SHP77 (cell line): ENCODE data around the gene ZXDC.
A peak's percentile ranks its signal among the peaks of the same experiment; 100 is the strongest.

Experiments used
- DNase-seq, 2 experiments: peaks; one replicate each; lab custom pipeline; 2025; lab: John Stamatoyannopoulos, UW

ZXDC gene

DNA sequence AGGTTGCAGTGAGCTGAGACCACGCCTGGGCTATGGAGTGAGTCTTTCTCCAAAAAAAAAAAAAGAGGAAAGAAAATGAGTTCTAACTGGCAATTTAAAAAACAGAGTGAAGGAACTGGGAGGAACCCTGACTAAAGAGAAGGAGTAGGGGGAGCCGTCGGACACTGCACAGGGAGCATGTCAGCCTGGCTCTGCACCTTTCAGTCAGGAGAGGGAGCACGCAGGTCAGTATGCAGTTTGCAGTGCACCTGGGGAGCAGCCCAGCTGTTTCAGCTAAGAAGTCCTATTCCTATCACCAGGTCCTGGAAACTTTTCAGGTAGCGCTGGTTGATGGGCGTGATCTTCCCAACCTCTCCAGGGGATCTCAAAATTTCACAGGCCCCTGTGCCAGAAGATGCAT, 14.9 kb upstream of the ZXDC start:
- peak; percentile 20 for DNase-seq

GRCh38 chr3:126488886-126489569, 13.3 kb upstream of the ZXDC start:
- no peak for DNase-seq

DNA sequence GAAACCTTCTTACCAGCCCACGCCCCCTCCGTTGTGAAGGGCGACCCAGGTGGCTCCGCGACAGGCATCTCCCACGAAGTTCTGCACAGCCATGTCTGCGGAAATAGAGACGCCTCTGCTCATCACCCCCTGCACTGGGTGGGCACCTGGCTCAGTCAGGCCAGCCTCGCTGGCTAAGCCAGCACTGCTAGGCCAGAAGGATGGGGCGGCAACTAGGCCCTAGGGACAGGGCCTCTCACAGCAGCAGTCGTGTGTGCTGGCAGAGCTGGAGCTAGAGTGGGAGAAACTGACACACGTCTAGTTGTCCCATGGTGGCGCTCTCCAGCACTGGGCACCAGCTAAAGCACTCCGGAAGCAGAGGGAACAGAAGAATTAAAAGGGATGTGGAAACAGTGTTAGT, 12.5 kb upstream of the ZXDC start:
- DNase-seq, result no peak

- peak; percentile 25 to 28 for DNase-seq
Measured at GRCh38 chr3:126487151-126487771, 11.6 kb upstream of the ZXDC start.

- DNase-seq, result peak in 1 of 2 experiments; percentile 38
Measured at GRCh38 chr3:126486360-126486847, 10.7 kb upstream of the ZXDC start.

DNA sequence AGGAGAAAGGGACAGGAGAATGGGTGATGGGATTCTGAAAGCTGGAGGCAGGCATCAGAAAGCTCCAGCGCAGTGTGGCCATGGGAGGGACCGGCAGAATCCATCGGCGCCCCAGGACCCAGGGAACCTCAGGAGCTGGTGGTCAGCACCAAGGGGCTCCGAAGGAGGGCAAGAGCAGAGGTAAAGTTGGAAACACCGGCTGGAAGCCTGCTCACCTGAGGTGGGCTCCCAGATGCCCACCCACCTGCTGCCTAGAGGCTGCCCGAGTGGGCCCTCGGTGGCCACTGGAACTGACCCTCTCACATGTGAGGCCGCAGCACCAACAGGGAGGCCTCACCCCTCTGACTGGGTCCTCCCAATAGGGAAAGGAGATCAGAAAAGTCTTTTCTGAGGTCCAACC, 10.3 kb upstream of the ZXDC start:
- DNase-seq, result no peak

DNA sequence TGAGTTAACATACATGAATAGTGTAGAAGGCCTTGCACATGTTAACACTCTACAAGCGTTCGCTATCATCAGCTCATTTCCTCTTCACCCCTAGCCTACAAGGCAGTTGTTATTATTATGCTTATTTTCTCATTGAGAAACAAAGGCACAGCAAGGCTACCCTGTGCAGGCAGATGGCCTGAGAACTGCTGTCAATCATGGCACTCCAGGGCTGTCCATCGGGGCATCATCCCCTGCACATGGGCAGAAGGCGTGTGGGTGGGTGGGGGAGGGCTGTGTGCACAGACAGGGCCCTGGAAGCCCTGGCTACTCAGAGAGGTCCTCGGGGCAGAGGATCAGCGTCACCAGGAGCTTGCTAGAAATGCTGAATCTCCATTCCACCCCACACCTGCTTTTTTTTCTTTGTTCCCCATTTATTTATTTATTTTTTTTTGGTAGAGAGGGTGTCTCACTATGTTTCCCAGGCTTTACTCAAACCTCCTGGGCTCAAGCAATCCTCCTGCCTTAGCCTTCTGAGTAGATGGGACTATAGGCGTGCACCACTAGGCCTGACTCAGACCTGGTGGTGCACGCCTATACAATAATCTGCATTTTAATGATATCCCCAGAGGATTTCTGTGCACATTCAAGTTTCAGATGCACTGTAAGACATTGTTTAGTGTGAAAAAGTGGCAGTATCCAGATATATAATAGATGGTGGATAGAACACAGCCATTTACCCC, 9.6 kb upstream of the ZXDC start:
- no peak for DNase-seq

- DNase-seq, result no peak
Measured at GRCh38 chr3:126484662-126485061, 9.0 kb upstream of the ZXDC start.

DNA sequence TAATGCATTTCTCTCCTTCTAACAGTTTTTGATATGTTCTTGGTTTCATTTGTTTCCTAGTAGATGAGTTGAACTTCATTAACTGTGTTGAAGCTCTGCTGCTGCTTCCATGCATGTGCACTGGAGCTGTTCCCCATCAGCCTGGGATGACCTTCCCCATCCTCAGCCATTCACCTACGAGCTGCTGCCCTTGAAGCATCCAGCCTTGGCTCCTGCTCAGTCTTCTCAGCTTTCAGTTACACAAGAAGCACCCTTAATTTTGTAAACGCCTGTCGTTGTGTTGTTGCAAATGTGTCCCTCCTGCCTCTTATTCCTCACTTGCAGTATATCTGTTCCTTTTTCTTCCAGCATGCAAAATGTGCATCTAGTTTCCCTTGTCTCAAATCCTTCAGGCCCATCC, 8.5 kb upstream of the ZXDC start:
- no peak for DNase-seq

- no peak for DNase-seq
Measured at GRCh38 chr3:126483321-126483761, 7.7 kb upstream of the ZXDC start.

GRCh38 chr3:126482503-126483255, 7.0 kb upstream of the ZXDC start:
- DNase-seq, result no peak

GRCh38 chr3:126481808-126482502, 6.3 kb upstream of the ZXDC start:
- peak; percentile 30 to 64 for DNase-seq

- no peak for DNase-seq
Measured at GRCh38 chr3:126480861-126481260, 5.2 kb upstream of the ZXDC start.

DNA sequence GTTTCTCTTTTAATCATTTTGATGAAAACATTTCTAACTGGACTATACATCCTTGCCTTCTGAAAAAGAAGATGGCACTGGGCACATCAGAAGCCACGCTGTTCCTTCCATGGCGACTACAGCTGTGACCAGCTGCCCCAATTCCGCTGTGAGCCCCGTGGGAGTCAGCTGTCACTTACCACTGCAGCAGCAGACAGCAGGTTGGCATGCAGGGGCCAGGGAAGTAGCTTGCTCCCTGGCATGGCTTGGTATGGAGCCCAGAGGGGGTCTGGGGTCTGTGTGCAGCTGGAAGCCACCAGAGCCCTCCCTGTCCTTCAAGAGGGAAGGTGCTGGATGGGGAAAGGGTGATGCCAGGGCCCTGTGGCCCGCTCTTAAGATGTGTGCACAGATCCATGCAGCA, 4.5 kb upstream of the ZXDC start:
- no peak for DNase-seq

DNA sequence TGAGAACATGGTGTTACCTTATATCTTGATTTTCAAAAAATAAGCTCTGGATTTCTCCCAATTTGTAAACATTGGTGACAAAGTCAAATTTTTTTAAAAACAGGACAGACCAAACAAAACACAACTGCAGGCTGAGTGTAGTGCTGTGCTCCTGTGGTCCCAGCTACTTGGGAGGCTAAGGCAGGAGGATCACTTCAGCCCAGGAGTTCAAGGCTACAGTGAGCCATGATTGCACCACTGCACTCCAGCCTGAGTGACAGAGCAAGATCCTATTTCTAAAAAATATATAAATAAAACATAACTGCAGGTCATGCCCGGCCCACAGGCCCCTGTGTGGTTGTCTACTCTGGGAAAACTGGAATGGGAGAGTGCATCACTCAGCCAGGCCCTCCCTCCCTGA, 4.0 kb upstream of the ZXDC start:
- DNase-seq, result no peak

DNA sequence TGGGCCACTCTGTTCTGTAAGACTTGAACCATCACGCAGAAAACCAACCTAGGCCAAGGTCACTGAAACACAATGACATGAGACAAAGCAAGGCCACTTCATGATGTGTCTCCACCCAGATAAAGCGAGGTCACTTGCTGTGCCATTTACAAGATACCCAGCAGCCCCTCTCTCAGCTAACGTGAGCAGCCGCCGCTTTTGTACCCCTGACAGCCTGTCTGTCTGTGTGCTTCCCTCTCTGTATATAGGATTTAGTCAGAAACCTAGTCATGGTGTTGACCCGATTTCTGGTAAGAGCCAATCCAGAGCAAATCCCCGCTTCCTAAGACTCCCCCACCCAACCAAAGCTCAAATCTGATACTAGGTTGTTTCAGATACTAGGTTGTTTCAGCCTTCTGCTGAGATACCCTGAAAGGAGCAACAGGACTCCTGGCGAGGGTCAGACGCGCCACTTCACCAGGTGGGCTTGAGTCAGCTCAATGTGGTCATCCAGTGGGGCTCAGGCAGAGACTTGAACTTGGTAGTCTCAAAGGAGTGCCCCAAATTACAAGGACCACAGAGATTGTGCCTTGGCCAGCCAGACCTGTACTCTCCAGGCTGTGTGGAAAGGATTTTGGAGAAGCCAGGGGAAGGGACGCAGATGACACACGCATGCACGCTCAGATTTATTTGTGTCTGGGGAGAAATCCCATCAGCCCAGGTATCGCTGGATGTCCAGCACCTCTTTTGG, 3.1 kb upstream of the ZXDC start:
- no peak for DNase-seq

DNA sequence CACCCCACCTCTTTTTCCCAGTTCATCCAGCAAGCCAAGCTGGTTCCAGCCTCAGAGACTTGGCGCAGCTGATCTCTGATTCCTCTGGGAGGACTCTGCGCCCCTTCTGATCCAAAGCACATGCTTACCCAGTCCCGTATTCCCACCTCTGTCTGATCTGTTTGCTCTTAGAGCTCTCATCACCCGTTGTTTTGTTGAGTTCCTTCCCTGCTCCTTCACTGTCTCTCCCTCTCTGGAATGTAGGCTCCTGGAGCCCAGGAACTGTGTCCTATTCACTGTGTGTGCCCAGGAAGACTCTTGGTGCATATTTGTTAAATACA, 1.3 kb upstream of the ZXDC start:
- no peak for DNase-seq

GRCh38 chr3:126476166-126477060, 722 bp upstream of the ZXDC start:
- peak in 1 of 2 experiments; percentile 59 for DNase-seq

- peak in 1 of 2 experiments; percentile 35 for DNase-seq
Measured at GRCh38 chr3:126474498-126475412, 936 bp downstream of the ZXDC start.
